ENCODE data around the gene CUX1. TPM values are rescaled to one million over a fixed set of nuclear protein-coding genes. Genes with fewer than 3 reads are reported as not detected.
A peak's percentile ranks its signal among the peaks of the same experiment; 100 is the strongest.

The CUX1 gene
- total RNA-seq, 1 donor from 2014 or later: 50.6 TPM

DNA sequence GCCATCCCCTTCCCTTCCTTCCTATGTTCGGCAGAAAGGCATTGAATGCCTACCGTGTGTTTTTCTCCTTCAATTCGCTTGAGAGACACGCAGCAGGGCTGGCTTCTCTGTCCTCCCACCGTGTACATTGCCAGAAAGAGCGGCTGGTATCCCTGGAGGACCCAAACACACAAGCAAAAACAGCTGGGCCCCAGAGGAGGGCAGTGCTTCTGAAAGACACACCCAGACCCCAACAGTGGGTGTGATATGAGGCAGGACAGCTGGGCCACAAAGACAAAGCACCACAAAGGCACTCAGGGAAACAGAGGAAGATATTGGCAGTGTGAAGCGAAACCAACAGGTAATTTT, 336.1 kb downstream of the CUX1 start:
- peak overlapping the region; percentile 26 for H3K27ac ChIP-seq (ENCODE audit: low read depth, low read length)
- H3K27ac Mint-ChIP-seq (ENCODE audit: unreplicated experiment): peak overlapping the region; percentile 100
- H3K9me3 ChIP-seq (ENCODE audit: insufficient read depth, low read depth, low read length): no peaks in the 10 kb centered on the region
- H3K4me1 ChIP-seq (ENCODE audit: insufficient read depth, low read length): peaks cover 11% of the 10 kb centered on the region
- FAIRE-seq (no peak), DNase-seq (ENCODE audit: low read depth) (peak; percentile 26)
- H3K27me3 Mint-ChIP-seq (ENCODE audit: low read depth, unreplicated experiment): no peaks in the 10 kb centered on the region
- no peak for TF ChIP-seq EZH2 (IDR thresholded peaks at IDR 0.05; ENCODE audit: insufficient read depth, low read length)
- TF ChIP-seq, protein P1, sequence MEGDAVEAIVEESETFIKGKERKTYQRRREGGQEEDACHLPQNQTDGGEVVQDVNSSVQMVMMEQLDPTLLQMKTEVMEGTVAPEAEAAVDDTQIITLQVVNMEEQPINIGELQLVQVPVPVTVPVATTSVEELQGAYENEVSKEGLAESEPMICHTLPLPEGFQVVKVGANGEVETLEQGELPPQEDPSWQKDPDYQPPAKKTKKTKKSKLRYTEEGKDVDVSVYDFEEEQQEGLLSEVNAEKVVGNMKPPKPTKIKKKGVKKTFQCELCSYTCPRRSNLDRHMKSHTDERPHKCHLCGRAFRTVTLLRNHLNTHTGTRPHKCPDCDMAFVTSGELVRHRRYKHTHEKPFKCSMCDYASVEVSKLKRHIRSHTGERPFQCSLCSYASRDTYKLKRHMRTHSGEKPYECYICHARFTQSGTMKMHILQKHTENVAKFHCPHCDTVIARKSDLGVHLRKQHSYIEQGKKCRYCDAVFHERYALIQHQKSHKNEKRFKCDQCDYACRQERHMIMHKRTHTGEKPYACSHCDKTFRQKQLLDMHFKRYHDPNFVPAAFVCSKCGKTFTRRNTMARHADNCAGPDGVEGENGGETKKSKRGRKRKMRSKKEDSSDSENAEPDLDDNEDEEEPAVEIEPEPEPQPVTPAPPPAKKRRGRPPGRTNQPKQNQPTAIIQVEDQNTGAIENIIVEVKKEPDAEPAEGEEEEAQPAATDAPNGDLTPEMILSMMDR (IDR thresholded peaks at IDR 0.05; ENCODE audit: insufficient read depth, low read depth, low read length): no peak
- H3K79me2 ChIP-seq (ENCODE audit: insufficient read depth, low read length): no peaks in the 10 kb centered on the region
- peak overlapping the region; percentile 53 for H3K9ac ChIP-seq (ENCODE audit: low read length)
- H3K4me2 ChIP-seq (ENCODE audit: low read length): peak overlapping the region; percentile 44
- no peaks in the 10 kb centered on the region for H3K9me3 Mint-ChIP-seq (ENCODE audit: unreplicated experiment)
- H3K36me3 ChIP-seq (ENCODE audit: insufficient read depth, low read length): no peaks in the 10 kb centered on the region
- no peaks in the 10 kb centered on the region for H4K20me1 ChIP-seq (ENCODE audit: insufficient read depth, low read length)
- H3K4me3 ChIP-seq (ENCODE audit: insufficient read depth, low read depth, low read length): no peak overlapping the region
- peaks cover 5% of the 10 kb centered on the region for H3K36me3 Mint-ChIP-seq (ENCODE audit: low read depth, unreplicated experiment)
- no peak overlapping the region for H3K4me3 Mint-ChIP-seq (ENCODE audit: unreplicated experiment)
- H3K4me1 Mint-ChIP-seq (ENCODE audit: low read depth, unreplicated experiment): peaks cover 13% of the 10 kb centered on the region
- peak overlapping the region; percentile 32 for H2AFZ ChIP-seq (ENCODE audit: low read depth, low read length)
- no peaks in the 10 kb centered on the region for H3K27me3 ChIP-seq (ENCODE audit: insufficient read depth, low read length)

- Histone ChIP-seq H3K4me3 (ENCODE audit: insufficient read depth, low read depth, low read length) (no peak overlapping the region), H3K36me3 (ENCODE audit: insufficient read depth, low read length) (no peaks in the 10 kb centered on the region), H2AFZ (ENCODE audit: low read depth, low read length) (no peak overlapping the region), H3K27me3 (ENCODE audit: insufficient read depth, low read length) (no peaks in the 10 kb centered on the region), H3K79me2 (ENCODE audit: insufficient read depth, low read length) (no peaks in the 10 kb centered on the region), H3K9me3 (ENCODE audit: insufficient read depth, low read depth, low read length) (no peaks in the 10 kb centered on the region), H3K4me1 (ENCODE audit: insufficient read depth, low read length) (peaks cover 11% of the 10 kb centered on the region), H3K9ac (ENCODE audit: low read length) (no peak overlapping the region), H4K20me1 (ENCODE audit: insufficient read depth, low read length) (no peaks in the 10 kb centered on the region), H3K4me2 (ENCODE audit: low read length) (no peak overlapping the region), H3K27ac (ENCODE audit: low read depth, low read length) (no peak overlapping the region)
- Mint-ChIP-seq H3K9me3 (ENCODE audit: unreplicated experiment) (no peaks in the 10 kb centered on the region), H3K36me3 (ENCODE audit: low read depth, unreplicated experiment) (peaks cover 6% of the 10 kb centered on the region), H3K27ac (ENCODE audit: unreplicated experiment) (no peak overlapping the region), H3K27me3 (ENCODE audit: low read depth, unreplicated experiment) (no peaks in the 10 kb centered on the region), H3K4me3 (ENCODE audit: unreplicated experiment) (no peak overlapping the region), H3K4me1 (ENCODE audit: low read depth, unreplicated experiment) (peaks cover 13% of the 10 kb centered on the region)
- TF ChIP-seq, protein P1 (IDR thresholded peaks at IDR 0.05; ENCODE audit: insufficient read depth, low read depth, low read length): no peak
- no peak for TF ChIP-seq EZH2 (IDR thresholded peaks at IDR 0.05; ENCODE audit: insufficient read depth, low read length)
- FAIRE-seq: no peak
- no peak for DNase-seq (ENCODE audit: low read depth)
These were observed 337.0 kb downstream of the CUX1 start for GRCh38 chr7:102154425-102154824.

GRCh38 chr7:102155821-102156441, 338.5 kb downstream of the CUX1 start:
- Histone ChIP-seq H3K27me3 (ENCODE audit: insufficient read depth, low read length) (no peaks in the 10 kb centered on the region), H3K36me3 (ENCODE audit: insufficient read depth, low read length) (no peaks in the 10 kb centered on the region), H3K27ac (ENCODE audit: low read depth, low read length) (no peak overlapping the region), H3K4me2 (ENCODE audit: low read length) (no peak overlapping the region), H3K9ac (ENCODE audit: low read length) (no peak overlapping the region), H4K20me1 (ENCODE audit: insufficient read depth, low read length) (no peaks in the 10 kb centered on the region), H3K9me3 (ENCODE audit: insufficient read depth, low read depth, low read length) (no peaks in the 10 kb centered on the region), H3K4me1 (ENCODE audit: insufficient read depth, low read length) (peaks cover 11% of the 10 kb centered on the region), H3K79me2 (ENCODE audit: insufficient read depth, low read length) (no peaks in the 10 kb centered on the region), H3K4me3 (ENCODE audit: insufficient read depth, low read depth, low read length) (no peak overlapping the region), H2AFZ (ENCODE audit: low read depth, low read length) (no peak overlapping the region)
- FAIRE-seq: no peak
- Mint-ChIP-seq H3K4me1 (ENCODE audit: low read depth, unreplicated experiment) (peaks cover 12% of the 10 kb centered on the region), H3K27me3 (ENCODE audit: low read depth, unreplicated experiment) (no peaks in the 10 kb centered on the region), H3K36me3 (ENCODE audit: low read depth, unreplicated experiment) (peaks cover 7% of the 10 kb centered on the region), H3K27ac (ENCODE audit: unreplicated experiment) (no peak overlapping the region), H3K9me3 (ENCODE audit: unreplicated experiment) (no peaks in the 10 kb centered on the region), H3K4me3 (ENCODE audit: unreplicated experiment) (no peak overlapping the region)
- TF ChIP-seq, protein P1 (IDR thresholded peaks at IDR 0.05; ENCODE audit: insufficient read depth, low read depth, low read length): no peak
- TF ChIP-seq EZH2 (IDR thresholded peaks at IDR 0.05; ENCODE audit: insufficient read depth, low read length): no peak
- no peak for DNase-seq (ENCODE audit: low read depth)

All from astrocyte (in vitro differentiated cells and primary cell).